IPS-20b (cell line): ENCODE measurements around the gene ACAP1.

ENCODE experiments used
- H3K27ac ChIP-seq: one replicate; pipeline ENCODE4 v1.5.1; 2013; ENCODE audit warnings: low read length
- H3K27me3 ChIP-seq: 2 replicates; pipeline ENCODE4 v1.6.1; 2013; ENCODE audit warnings: mild to moderate bottlenecking, low read length, inconsistent platforms; ENCODE audit not compliant: insufficient read depth
- H3K36me3 ChIP-seq: 2 replicates; pipeline ENCODE4 v1.6.1; 2013; ENCODE audit warnings: low read depth, mild to moderate bottlenecking, inconsistent platforms, low read length, moderate library complexity; ENCODE audit not compliant: insufficient read depth
- H3K4me1 ChIP-seq: 2 replicates; pipeline ENCODE4 v1.6.1; 2013; ENCODE audit warnings: mild to moderate bottlenecking, control low read depth, inconsistent platforms, low read length, moderate library complexity; ENCODE audit not compliant: insufficient read depth
- H3K4me3 ChIP-seq: 2 replicates; pipeline ENCODE4 v1.5.1; 2013; ENCODE audit warnings: mild to moderate bottlenecking, low read length, inconsistent platforms
- H3K9ac ChIP-seq: 2 replicates; pipeline ENCODE4 v1.6.1; 2013; ENCODE audit warnings: low read depth, mild to moderate bottlenecking, inconsistent platforms, low read length, moderate library complexity
- H3K9me3 ChIP-seq: 2 replicates; pipeline ENCODE4 v1.6.1; 2013; ENCODE audit warnings: mild to moderate bottlenecking, low read depth, low read length, inconsistent platforms; ENCODE audit not compliant: insufficient read depth

The ACAP1 gene, protein sequence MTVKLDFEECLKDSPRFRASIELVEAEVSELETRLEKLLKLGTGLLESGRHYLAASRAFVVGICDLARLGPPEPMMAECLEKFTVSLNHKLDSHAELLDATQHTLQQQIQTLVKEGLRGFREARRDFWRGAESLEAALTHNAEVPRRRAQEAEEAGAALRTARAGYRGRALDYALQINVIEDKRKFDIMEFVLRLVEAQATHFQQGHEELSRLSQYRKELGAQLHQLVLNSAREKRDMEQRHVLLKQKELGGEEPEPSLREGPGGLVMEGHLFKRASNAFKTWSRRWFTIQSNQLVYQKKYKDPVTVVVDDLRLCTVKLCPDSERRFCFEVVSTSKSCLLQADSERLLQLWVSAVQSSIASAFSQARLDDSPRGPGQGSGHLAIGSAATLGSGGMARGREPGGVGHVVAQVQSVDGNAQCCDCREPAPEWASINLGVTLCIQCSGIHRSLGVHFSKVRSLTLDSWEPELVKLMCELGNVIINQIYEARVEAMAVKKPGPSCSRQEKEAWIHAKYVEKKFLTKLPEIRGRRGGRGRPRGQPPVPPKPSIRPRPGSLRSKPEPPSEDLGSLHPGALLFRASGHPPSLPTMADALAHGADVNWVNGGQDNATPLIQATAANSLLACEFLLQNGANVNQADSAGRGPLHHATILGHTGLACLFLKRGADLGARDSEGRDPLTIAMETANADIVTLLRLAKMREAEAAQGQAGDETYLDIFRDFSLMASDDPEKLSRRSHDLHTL

DNA sequence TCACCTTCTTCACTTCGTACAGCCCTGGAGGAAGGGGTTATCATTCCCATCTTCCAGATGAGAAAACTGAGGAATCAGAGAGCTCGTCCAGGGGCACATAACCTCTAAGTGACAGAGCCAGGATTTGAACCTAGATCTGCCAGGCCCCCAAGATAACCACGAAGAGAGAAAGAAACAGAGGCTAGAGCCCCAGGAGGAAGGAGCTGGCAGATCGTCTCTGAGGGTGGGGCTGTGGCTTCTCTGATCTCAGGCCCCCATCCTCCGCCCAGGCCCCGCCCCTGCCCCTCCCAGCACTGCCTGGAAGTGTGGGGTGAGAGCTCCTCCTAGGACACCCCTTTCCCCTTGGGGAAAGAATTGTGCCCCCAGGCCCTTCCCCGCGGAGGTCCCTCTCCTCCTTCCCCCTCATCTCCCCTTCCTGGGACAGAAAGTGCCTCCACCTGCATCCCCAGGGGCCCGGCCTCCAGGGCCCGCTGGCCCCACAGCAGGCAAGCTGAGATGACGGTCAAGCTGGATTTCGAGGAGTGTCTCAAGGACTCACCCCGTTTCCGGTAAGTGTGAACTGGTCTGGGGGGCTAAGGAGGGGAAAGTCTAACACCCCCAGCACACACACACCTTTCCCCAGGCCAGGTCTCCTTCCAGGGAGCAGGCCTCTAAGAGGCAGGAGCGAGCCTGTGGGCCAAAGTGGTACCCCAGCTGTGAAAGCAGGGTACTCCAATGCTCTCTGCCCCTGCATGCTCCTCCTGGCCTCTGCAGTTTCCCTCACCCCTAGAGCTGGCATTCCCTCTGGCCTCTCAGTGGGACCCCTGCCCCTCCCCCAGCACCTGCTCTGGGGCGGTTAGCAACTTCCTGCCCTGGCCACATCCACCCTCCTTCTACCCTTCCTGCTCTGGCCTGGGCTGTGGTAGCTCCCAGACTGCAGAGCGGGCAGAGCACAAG lies at the start of gene ACAP1:
ACAP1 (plus strand) TSS at position 290 of the 936 bp plus-strand sequence; CDS start at position 496, 206 bp downstream.
- peak within 1 kb of the TSS; percentile 94 for H3K27ac ChIP-seq
- no peaks in the 10 kb centered on the region for H3K36me3 ChIP-seq
- H3K27me3 ChIP-seq: no peaks in the 10 kb centered on the region
- H3K4me1 ChIP-seq: peaks cover 9% of the 10 kb centered on the region; the same call in 1 of the 2 replicates
- H3K9ac ChIP-seq: peak within 1 kb of the TSS; percentile 82; the same call in 1 of the 2 replicates
- H3K9me3 ChIP-seq: no peaks in the 10 kb centered on the region
- peak within 1 kb of the TSS; percentile 55; the same call in 1 of the 2 replicates for H3K4me3 ChIP-seq

DNA sequence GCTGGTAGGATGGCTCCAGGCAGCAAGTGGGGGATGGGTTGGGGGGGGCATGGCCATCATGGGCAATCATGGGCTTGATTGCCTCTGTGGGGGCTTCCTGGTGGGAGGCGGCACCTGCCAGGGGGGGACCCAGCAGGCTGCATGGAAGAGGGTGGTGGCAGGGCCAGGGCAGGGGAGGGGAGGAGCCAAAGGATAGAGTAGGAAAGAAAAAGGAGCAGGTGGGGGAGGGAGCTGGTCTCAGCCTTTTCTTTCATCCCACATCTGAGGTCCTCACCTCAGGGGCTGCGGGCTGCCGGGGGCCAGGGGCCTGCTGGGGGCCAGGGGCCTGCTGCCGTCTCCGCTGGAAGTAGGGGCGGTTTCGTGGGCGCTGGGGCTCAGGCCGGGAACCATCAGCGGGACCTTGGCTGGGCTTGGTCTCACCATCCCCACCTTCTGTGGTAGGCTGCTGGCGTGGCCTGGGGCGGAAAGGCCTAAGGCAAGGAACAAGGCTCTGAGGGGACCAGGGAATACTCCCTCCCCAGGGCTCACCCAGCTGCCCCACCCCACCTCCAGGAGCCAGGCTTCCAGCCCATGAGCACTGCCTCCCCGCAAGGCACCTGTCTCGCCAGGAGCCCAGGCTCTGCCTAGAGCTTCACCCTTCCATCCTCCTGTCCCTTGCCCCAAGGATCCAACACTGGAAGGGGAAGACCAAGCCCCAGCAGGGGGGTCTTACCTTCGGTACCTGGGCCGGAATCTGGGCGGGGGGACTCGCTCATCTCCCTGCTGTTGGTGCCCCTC lies 46.9 kb upstream of the ACAP1 start:
- peaks cover 12% of the 10 kb centered on the region for H3K27me3 ChIP-seq

DNA sequence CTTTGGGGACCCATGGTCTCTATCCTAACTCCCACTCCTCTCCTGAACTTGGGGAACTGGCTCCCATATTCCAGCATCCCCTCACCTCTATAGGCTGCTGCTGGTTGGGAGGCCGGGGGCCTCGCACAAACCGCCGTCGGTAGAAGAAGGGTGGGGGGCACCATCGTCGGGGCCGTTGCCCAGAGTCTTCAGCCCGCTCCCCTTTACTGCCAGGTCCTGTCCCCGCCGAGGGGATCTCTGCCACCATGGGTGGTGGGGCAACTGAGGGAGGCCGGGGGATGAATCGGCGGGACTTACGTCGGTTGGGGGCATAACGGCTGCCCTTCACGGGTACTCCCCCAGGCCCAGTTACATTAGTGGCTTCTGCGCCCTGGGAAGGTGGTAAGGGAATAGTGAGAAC lies 46.2 kb upstream of the ACAP1 start:
- no peak overlapping the region for H3K27ac ChIP-seq
- no peaks in the 10 kb centered on the region for H3K4me1 ChIP-seq
- H3K27me3 ChIP-seq: peaks cover 16% of the 10 kb centered on the region
- no peak overlapping the region for H3K9ac ChIP-seq
- no peaks in the 10 kb centered on the region for H3K9me3 ChIP-seq
- H3K4me3 ChIP-seq: no peak overlapping the region
- H3K36me3 ChIP-seq: peaks cover 12% of the 10 kb centered on the region; the same call in 1 of the 2 replicates

More for the DNA sequence above, 46.9 kb upstream of the ACAP1 start:
- H3K4me3 ChIP-seq: no peak overlapping the region
- H3K9me3 ChIP-seq: no peaks in the 10 kb centered on the region
- H3K9ac ChIP-seq: no peak overlapping the region
- H3K4me1 ChIP-seq: no peaks in the 10 kb centered on the region
- no peak overlapping the region for H3K27ac ChIP-seq
- peaks cover 13% of the 10 kb centered on the region; the same call in 1 of the 2 replicates for H3K36me3 ChIP-seq

DNA sequence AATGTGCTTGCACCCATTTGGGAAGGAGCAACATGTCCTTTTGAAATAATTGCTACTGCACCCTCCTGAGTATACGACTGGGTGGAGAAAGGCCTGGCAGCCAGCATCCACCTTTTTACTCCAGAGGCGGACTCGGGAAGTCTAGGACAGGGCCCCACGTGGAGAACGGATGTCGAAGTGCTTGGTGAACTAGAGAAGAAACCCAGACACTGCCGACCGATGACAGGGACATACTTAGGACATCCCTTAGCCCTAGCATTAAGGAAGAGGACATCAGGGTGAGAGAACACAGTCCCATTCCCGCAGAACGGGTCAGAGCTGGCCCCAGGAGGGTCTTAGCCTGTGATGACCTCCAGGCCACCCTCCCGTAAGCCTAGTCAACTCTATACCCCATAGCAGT lies 45.6 kb upstream of the ACAP1 start:
- H3K9me3 ChIP-seq: no peaks in the 10 kb centered on the region
- H3K9ac ChIP-seq: no peak overlapping the region
- no peak overlapping the region for H3K4me3 ChIP-seq
- H3K4me1 ChIP-seq: no peaks in the 10 kb centered on the region
- peaks cover 21% of the 10 kb centered on the region for H3K27me3 ChIP-seq
- H3K36me3 ChIP-seq: peaks cover 12% of the 10 kb centered on the region; the same call in 1 of the 2 replicates
- H3K27ac ChIP-seq: no peak overlapping the region

DNA sequence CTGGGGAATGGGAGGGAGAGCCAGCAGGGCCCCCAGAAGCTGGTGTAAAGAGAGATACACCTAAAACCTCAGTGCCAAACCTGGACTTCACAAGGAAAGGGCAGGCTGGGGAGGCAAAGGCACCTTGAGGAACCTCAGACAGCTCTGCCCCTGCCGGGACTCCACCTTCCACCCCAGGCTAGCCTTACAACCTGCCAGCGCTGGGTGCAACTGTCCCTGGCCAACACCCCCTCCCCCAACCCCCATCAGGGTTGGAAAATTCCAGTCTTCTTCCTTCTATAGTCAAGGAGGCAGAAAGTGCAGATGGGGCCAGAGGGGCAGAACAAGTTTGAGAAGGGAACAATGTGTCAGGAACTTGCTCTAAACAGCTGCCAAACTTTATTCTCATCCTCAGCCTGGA lies 44.1 kb upstream of the ACAP1 start:
- H3K4me1 ChIP-seq: no peaks in the 10 kb centered on the region; the same call in 1 of the 2 replicates
- peaks cover 35% of the 10 kb centered on the region for H3K27me3 ChIP-seq
- H3K9ac ChIP-seq: no peak overlapping the region
- H3K36me3 ChIP-seq: peaks cover 12% of the 10 kb centered on the region; the same call in 1 of the 2 replicates
- no peaks in the 10 kb centered on the region for H3K9me3 ChIP-seq
- no peak overlapping the region for H3K4me3 ChIP-seq
- H3K27ac ChIP-seq: no peak overlapping the region

DNA sequence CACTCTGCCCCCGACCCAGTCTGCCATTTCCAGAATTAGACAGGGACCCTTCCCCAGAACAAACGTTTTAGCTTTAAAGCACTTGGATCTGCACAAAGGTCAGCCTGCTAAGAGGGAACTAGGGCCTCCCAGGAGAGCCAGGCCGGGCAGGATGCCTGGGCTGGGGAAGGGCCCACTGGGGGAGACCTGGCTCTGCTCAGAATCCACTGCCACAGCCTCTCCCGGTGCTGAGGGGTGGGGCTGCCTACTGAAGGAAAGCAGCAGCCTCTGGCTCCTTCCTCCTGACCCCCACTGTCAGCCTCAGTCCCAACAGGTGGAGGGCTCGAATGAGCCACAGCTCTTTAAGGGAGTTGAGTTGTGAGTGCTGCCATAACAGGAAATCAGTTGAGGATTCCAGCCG lies 43.6 kb upstream of the ACAP1 start:
- no peak overlapping the region for H3K9ac ChIP-seq
- peaks cover 35% of the 10 kb centered on the region for H3K27me3 ChIP-seq
- no peaks in the 10 kb centered on the region for H3K9me3 ChIP-seq
- no peak overlapping the region for H3K27ac ChIP-seq
- no peaks in the 10 kb centered on the region; the same call in 1 of the 2 replicates for H3K4me1 ChIP-seq
- no peak overlapping the region for H3K4me3 ChIP-seq
- peaks cover 7% of the 10 kb centered on the region; the same call in 1 of the 2 replicates for H3K36me3 ChIP-seq

DNA sequence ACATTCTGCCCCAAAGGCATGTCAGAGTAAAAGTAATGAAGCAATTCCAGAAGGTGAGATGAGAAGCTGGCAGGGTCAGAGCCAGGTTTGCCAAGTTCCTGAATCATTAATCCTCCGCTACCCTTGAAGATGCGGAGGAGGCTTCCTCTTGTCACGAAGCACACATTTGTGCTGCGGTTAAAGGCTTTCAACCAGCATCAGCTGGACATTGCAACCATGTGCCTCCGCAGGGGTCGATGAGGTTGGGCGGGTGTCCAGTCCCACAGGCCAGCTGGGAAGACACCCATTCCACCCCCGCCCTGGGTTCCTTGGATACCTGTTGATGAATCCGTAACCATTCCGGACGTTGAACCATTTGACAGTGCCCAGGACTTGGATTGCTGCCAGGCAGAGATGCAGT lies 43.2 kb upstream of the ACAP1 start:
- Histone ChIP-seq H3K27me3 (peaks cover 35% of the 10 kb centered on the region), H3K9ac (no peak overlapping the region), H3K9me3 (no peaks in the 10 kb centered on the region), H3K36me3 (peaks cover 4% of the 10 kb centered on the region; the same call in 1 of the 2 replicates), H3K4me1 (no peaks in the 10 kb centered on the region; the same call in 1 of the 2 replicates), H3K27ac (no peak overlapping the region), H3K4me3 (peak overlapping the region; percentile 54; the same call in 1 of the 2 replicates)

DNA sequence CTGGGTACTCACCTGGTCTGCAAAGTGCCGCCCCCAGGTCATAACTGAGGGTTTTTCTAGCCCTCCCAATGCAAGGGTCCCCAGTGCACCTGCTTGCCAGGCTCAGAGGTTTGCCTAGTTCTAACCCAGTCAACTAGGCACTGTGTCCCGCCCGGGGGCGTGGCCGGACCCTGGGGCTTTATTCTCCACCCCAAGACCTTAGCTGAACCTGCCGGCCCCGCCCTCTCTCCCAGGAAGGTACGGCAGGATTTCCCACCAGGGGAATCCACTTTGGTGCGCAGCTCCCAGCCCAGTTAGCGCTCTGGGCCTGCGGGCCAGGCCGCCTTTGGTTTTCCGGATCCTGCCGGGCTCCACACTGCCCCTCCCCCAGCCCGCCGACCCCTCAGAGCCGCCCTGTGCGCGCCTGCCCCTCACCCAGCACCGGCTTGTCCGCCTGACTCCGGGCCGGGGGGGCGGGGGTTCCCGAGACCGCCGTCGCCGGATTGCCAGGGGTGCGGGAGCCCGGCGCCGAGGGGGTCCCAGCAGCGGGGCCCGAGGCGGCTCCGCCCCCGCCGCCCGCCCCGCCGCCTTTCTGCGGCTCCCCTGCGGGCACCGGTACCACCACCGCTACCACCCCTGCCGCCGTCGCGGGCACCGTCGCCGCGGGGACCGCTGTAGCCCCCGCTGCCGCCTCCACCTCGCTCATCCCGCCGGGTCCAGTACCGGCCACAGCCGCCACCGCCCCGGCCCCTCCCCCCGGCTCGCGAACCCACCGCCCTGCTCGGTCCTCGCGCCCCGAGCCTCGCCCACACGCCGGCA lies 42.3 kb upstream of the ACAP1 start:
- H3K9me3 ChIP-seq: no peaks in the 10 kb centered on the region
- H3K27ac ChIP-seq: no peak overlapping the region
- no peaks in the 10 kb centered on the region for H3K36me3 ChIP-seq
- H3K9ac ChIP-seq: no peak overlapping the region
- peak overlapping the region; percentile 54; the same call in 1 of the 2 replicates for H3K4me3 ChIP-seq
- H3K4me1 ChIP-seq: no peaks in the 10 kb centered on the region; the same call in 1 of the 2 replicates
- peaks cover 35% of the 10 kb centered on the region for H3K27me3 ChIP-seq

DNA sequence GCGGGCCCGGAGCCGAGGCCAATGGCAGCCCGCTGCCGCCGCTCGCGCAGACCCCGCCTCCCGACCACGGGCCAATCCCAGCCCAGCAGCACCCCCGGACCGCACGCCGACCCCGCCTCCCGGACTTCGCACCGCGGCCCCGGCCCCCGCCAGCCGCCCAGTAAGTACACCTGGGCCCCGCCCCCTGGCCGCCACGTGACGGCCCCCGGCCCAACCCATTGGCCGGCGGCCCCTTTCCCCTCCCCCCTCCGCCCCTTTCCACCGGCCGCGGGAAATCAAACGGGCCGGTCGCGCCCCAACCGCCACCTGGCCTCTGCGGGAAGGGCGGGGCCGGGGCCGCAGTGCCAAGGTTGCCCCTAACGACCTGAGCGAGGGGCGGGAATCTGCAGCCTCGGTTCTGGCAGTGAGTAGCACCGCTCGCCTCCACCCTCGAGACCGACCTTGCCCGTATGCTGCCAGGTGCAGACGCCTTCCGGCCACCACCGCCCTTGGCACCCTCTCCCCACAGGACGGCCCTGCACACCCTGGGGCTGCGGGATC lies 41.6 kb upstream of the ACAP1 start, which contains the start of gene YBX2:
YBX2 (minus strand) TSS at position 26 of the 540 bp plus-strand sequence. CDS start 139 bp downstream, outside the sequence.
- Histone ChIP-seq H3K36me3 (no peaks in the 10 kb centered on the region), H3K9ac (no peak within 1 kb of the TSS; the same call in 1 of the 2 replicates), H3K27me3 (peaks cover 35% of the 10 kb centered on the region), H3K4me3 (peak within 1 kb of the TSS; percentile 66), H3K4me1 (no peaks in the 10 kb centered on the region; the same call in 1 of the 2 replicates), H3K9me3 (no peaks in the 10 kb centered on the region), H3K27ac (no peak within 1 kb of the TSS)
